Measurements from ENCODE around the gene SH3RF3. TPM values are rescaled to one million over a fixed set of nuclear protein-coding genes. Genes with fewer than 3 reads are reported as not detected.

Gene SH3RF3
- total RNA-seq, 1 donor from 2014 or later = under 0.01 TPM

DNA sequence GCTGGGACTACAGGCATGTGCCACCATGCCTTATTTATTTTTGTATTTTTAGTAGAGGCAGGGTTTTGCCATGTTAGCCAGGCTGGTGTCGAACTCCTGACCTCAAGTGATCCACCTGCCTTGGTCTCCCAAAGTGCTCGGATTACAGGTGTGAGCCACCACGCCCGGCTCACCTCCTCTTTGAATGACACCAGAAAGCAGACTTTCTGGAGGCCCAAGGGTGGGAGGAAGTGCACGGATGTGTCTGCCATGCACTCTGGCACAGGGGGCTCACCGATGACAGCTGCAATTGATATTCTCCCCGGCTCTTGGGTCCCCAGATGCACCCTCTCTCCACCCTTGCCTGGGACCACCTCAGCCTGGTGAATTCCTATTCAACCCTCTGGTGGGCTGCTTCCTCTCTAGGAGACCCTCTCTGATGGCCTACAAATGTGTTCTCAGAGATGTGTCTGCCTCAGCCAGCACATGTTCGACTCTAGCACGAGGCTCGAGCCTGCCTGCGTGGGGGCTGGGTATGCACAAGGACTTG lies 397.5 kb downstream of the SH3RF3 start:
- no peak overlapping the region for H3K4me3 ChIP-seq (ENCODE audit: low read depth, low read length)
- H3K36me3 ChIP-seq (ENCODE audit: control insufficient read depth, insufficient read depth, low read length) = no peaks in the 10 kb centered on the region
- FAIRE-seq (no peak), DNase-seq (ENCODE audit: low read depth) (no peak)
- no peak for TF ChIP-seq CTCF (IDR thresholded peaks at IDR 0.05; ENCODE audit: insufficient read depth, low read length, severe bottlenecking)
- H3K27me3 ChIP-seq (ENCODE audit: control insufficient read depth, insufficient read depth, low read length) = no peaks in the 10 kb centered on the region

DNA sequence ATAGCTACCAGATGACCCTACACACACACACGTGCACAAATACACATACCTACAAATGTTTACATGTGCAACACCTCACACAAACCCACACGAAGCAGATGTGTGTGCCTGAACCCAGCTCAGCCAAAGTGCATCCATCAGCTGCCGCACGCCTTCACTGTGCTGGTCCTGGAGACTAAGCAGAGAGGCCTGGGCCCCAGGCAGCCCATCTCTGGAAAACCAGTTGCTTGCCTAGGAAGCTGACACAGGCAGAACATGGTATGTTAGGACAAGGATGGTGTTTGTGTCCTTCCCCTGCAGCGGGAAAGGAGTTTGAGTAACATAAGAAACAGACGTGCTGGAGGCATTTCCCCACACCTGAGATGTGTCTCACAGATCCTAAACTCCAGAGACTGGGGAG lies 398.1 kb downstream of the SH3RF3 start:
- H3K36me3 ChIP-seq (ENCODE audit: control insufficient read depth, insufficient read depth, low read length) = no peaks in the 10 kb centered on the region
- no peak overlapping the region for H3K4me3 ChIP-seq (ENCODE audit: low read depth, low read length)
- no peak for TF ChIP-seq CTCF (IDR thresholded peaks at IDR 0.05; ENCODE audit: insufficient read depth, low read length, severe bottlenecking)
- no peak for DNase-seq (ENCODE audit: low read depth)
- FAIRE-seq = no peak
- H3K27me3 ChIP-seq (ENCODE audit: control insufficient read depth, insufficient read depth, low read length) = no peaks in the 10 kb centered on the region

GRCh38 chr2:109527846-109528705 lies 399.1 kb downstream of the SH3RF3 start:
- Histone ChIP-seq H3K36me3 (ENCODE audit: control insufficient read depth, insufficient read depth, low read length) (no peaks in the 10 kb centered on the region), H3K27me3 (ENCODE audit: control insufficient read depth, insufficient read depth, low read length) (no peaks in the 10 kb centered on the region), H3K4me3 (ENCODE audit: low read depth, low read length) (no peak overlapping the region)
- no peak for TF ChIP-seq CTCF (IDR thresholded peaks at IDR 0.05; ENCODE audit: insufficient read depth, low read length, severe bottlenecking)
- DNase-seq (ENCODE audit: low read depth) (no peak), FAIRE-seq (no peak)

DNA sequence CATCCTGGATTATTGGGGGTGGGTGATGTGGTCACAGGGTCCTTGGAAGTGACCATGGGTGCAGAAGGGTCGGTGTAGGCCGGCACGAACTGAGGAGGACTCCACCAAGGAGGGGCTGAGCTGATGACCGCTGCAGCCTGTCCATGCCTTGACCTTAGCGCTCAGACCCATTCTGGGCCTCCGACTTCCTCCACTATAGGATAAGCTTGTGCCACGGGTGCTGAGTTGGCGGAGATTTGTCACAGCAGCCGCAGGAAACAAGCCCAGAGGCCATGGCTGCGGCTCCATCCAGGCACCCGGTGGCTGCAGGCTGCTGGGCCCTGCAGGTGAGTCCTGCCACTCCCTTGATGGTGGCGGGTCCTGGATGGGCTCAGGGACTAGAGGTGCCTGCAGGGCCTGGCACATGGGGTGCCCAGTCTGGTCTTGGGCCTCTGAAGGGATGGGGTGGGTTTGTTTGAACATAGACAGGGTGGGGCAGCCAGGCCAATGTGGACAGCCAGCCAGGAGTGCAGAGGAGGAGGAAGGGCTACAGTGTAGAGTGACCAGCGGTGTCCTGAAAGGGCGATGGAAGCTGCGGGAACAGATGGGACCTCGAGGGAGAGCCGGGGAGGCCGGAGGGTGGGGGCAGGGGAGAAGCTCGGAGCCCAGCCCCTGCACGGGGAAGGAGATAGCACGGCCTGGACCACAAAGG lies 400.0 kb downstream of the SH3RF3 start:
- TF ChIP-seq CTCF (IDR thresholded peaks at IDR 0.05; ENCODE audit: insufficient read depth, low read length, severe bottlenecking) = no peak
- Histone ChIP-seq H3K27me3 (ENCODE audit: control insufficient read depth, insufficient read depth, low read length) (no peaks in the 10 kb centered on the region), H3K36me3 (ENCODE audit: control insufficient read depth, insufficient read depth, low read length) (no peaks in the 10 kb centered on the region), H3K4me3 (ENCODE audit: low read depth, low read length) (no peak overlapping the region)
- no peak for DNase-seq (ENCODE audit: low read depth)
- FAIRE-seq = no peak

DNA sequence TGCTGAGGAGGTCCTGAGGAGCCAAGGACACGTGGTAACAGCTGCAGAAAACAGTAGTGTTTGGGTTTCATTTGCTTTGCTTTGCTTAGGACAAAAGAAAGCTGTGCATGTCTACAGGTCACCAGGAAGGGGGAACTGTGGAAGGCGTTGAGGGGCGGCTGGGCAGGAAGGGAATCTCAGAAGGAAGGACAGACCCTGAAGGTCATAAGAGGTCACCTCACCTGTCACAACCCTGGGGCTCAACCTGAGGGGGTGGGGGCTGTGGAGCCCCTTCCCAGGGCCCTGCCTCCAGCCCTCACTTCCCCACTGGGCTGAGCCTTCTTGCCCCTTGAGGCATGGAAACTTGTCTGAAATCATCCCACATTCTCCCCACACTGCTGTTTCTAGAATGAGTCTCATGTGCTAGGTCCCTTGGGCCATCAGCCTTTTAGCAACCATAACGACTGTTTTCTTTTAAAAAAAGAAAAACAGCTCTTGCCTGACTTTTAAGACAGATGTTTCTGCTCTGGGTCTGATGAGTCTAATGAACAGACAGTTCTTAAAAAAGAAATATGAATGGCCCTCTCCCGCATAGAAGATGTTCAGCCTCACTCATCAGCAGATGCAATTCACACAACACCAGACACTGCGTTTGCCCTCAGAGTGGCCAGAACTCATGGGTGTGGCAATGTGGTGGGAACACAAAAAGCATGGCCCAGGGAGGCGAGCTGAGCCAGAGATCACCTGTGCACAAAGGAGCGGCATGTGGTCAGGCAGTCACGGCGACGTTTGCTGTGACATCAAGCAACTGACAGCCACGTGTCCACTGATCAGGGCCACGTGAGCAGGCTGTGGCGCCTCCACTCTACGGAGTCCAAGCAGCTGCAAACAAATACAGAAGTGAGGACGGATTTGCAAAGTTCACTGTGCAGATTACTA lies 400.8 kb downstream of the SH3RF3 start:
- TF ChIP-seq CTCF (IDR thresholded peaks at IDR 0.05; ENCODE audit: insufficient read depth, low read length, severe bottlenecking) = no peak
- Histone ChIP-seq H3K27me3 (ENCODE audit: control insufficient read depth, insufficient read depth, low read length) (no peaks in the 10 kb centered on the region), H3K36me3 (ENCODE audit: control insufficient read depth, insufficient read depth, low read length) (no peaks in the 10 kb centered on the region), H3K4me3 (ENCODE audit: low read depth, low read length) (no peak overlapping the region)
- FAIRE-seq (no peak), DNase-seq (ENCODE audit: low read depth) (no peak)

All from bronchial epithelial cell (primary cell).